ENCODE measurements around the gene SYT14.
"Not testable (repeated sequence)": the region's sequence is repeated elsewhere in the genome, so short reads cannot be mapped to it uniquely, and the experiment has no call there.

- not testable (repeated sequence) for TF ChIP-seq CTCF (conservative IDR thresholded peaks at IDR 0.05); EZH2 (IDR thresholded peaks at IDR 0.05; ENCODE audit: low read depth)
Measured at GRCh38 chr1:209898851-209899250, 39.2 kb upstream of the SYT14 start.
